GM19328 (cell line): Measurements from ENCODE around the gene SUGP1.

Experiments
- ATAC-seq: cut with Tn5 transposase; IDR thresholded peaks from one replicate; pipeline ENCODE4 v1.9.1; 2021; ENCODE audit warnings: mild to moderate bottlenecking, moderate library complexity; ENCODE audit not compliant: unreplicated experiment

The SUGP1 gene

DNA sequence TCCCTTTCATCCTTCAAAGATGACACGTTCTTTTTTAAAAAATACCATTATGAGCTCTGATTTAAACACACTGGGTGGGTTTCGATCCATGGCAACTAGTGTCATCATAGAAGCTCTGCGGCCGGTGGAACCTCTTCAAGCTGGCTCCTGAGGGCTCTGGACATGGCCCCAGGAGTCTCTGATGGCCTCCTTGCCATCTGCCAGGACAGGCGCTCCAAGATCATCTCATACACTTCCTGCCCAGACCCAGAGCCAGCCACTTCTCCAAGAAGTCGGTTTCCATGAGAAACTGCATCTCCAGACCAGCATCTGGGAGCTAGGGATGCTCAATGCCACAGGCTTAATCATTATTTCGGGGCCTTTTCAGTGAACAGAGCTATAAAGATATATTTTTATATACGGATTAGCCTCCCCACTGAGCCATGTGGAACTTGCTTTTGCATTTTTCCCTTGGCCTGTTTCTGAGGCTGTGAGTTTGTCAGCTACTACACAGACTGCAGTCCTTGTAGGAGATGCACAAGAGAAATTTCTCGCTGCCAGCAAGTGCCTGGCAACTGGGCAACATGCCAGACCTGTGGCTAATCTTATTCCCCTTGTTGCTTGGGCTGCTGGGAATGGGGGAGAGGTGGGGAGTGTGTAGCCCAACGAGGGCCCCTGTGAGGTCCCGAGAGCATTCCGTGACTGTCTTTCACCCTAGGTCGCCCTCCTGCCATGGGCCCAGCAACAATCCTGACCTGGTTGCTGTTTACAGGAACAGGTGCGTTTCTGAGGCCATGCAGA, 15.9 kb downstream of the SUGP1 start:
- no peak for ATAC-seq

DNA sequence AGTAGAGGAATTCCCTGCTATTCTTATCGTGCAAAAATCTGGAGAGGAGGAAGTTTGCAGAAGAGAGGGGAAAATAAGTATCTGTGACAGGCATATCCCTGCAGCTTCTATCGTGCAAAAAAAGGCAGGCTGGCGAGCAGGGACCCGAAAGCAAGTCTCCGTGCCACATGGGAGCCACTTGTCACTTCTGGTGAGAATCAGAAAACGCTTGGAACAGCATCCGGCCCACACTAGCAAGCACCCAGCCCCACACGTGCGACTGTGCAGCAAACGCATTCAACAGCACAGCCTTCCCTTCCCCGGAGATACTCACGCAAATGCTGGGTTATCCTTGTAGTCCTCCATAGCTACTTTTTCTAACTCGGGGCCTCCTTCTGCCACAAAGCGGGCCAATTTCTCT, 16.9 kb downstream of the SUGP1 start:
- ATAC-seq, result no peak

DNA sequence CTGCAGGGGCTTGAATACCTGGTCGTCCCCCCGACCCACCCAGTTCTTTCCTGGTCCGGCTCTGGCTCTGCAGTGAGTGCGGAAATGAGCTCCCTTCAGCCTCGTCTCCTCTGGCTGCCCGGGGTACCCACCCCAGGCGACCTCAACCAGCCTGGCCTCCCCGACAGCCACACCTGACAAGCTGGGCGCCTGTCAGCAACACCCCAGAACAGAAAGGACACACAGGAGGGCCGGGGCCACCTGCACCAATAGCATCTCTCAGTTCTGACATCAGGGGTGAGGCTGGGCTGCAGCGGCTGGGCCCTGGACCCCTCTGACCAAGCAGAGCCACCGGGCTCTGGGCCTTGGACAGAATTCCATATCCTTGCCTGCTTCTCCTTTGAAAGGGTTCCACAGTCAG, 19.7 kb downstream of the SUGP1 start:
- ATAC-seq, result no peak

DNA sequence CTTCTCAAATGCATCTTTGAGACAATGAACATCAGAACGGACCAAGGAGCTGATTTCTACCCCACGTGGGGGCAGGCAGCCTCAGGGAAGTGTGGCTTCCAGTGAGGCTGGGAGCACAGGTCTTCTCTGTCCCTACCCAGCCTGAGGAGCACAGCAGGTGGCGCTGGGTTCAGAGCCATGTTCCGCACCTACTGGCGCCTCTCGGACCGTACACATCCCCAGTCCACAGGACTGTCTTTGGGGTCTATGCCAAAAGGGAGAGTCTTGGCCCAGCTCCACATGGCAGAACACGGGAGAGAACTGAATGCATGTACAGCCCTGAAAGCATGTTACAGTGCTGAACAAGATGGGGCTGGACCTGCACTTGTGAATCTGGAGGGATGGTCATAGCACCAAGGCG, 22.6 kb downstream of the SUGP1 start:
- no peak for ATAC-seq

GRCh38 chr19:19296953-19297689, 23.2 kb downstream of the SUGP1 start:
- no peak for ATAC-seq

- no peak for ATAC-seq
Observed at GRCh38 chr19:19294914-19295313, 25.4 kb downstream of the SUGP1 start.

DNA sequence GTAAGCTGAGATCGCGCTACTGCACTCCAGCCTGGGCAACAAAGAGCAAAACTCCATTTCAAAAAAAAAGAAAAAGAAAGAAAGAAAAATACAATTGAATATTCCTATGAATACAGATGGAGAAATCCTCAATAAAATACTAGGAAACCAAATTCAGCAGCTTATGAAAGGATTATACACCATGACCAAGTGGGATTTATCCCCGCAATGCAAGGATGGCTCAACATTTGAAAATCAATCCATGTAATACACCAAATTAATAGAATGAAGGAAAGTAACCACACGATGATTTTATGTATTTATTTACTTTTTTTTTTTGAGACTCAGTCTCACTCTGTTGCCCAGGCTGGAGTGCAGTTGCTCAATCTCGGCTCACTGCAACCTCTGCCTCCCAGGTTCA, 27.7 kb downstream of the SUGP1 start:
- ATAC-seq, result no peak

- no peak for ATAC-seq
Observed at GRCh38 chr19:19285686-19286085, 34.6 kb downstream of the SUGP1 start.

DNA sequence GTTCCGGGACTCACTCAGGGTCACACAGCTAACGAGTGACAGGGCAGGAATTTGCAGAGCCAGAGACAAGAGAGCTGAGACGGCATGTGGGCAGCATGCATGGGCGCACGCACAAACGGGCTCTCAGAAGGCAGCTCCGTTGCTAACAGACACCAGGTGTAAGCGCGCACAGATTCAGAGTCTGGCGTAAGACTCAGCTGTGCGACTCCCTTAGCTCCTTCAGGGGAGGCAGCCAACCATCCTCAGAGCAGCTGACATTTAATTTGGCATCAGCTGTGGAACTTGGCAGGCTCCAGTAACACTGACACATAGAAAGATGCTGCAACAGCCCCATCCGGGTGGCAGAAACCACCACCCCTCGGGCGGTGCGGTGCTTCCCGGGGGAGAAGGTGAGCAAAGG, 39.7 kb downstream of the SUGP1 start:
- no peak for ATAC-seq

DNA sequence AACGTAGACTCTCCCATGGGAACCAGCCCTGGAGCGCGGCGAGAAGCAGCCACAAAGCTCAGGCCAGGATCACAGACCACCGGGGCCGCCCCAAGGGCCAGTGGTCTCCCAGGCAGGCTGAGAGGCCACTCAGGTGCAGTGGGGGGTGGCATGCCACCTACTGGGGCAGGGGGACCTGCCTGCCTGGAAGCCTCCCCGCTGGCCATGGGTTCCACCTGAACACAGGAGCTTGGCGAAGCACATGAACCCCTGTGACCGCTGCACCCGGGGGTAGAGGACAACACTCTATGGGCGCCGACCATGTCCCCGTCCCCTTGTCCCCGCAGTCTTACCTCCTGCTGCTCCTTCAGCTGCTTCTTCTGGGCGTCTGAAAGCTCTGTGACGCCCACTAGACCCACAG, 40.5 kb downstream of the SUGP1 start:
- ATAC-seq, result no peak

DNA sequence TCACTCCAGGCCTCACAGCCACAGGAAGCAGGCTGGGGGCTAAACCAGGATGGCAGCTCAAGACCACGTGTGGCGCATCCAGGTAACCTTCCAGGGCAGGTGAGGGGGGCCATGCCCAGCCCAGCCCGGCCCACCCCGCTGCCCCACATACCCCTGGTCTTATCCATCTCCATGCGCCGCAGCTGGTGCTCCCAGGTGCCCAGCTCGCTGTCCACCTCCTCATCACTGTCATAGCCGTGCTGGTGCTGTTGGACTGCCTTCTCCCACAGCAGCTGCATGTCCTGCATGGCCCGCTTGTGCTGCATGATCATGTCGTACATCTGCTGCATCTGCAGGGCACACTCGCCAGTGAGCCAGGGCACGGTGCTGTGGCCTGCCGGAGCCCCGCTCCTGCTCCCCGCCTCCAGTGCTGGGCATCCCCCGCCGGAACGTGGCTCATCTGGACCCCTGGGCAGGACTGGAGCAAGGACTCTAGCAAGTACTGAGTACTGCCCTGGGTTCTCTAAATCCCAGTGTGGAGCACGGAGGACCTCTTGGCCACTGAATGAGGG, 41.2 kb downstream of the SUGP1 start:
- no peak for ATAC-seq

- no peak for ATAC-seq
Observed at GRCh38 chr19:19278315-19278714, 42.0 kb downstream of the SUGP1 start.

- ATAC-seq, result no peak
Observed at GRCh38 chr19:19276851-19277250, 43.5 kb downstream of the SUGP1 start.

DNA sequence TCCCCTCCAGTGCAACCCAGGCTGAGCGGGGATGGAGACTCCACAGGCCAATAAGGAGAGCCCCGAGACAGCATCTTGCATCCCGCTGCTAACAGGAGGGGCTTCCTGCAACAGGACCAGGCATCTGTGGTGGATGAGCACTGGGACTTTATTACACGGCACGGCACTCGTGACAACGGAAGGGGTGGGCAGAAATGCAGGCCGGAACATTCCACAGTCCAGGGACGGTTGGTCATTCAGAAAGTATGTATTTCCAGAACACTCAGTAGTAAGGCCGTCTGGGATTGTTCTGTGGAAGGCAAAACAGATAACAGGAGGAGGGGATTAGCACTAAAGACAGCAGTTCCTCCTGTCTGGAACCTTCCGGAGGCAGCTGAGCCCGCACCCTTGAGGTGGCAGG, 43.9 kb downstream of the SUGP1 start:
- no peak for ATAC-seq

DNA sequence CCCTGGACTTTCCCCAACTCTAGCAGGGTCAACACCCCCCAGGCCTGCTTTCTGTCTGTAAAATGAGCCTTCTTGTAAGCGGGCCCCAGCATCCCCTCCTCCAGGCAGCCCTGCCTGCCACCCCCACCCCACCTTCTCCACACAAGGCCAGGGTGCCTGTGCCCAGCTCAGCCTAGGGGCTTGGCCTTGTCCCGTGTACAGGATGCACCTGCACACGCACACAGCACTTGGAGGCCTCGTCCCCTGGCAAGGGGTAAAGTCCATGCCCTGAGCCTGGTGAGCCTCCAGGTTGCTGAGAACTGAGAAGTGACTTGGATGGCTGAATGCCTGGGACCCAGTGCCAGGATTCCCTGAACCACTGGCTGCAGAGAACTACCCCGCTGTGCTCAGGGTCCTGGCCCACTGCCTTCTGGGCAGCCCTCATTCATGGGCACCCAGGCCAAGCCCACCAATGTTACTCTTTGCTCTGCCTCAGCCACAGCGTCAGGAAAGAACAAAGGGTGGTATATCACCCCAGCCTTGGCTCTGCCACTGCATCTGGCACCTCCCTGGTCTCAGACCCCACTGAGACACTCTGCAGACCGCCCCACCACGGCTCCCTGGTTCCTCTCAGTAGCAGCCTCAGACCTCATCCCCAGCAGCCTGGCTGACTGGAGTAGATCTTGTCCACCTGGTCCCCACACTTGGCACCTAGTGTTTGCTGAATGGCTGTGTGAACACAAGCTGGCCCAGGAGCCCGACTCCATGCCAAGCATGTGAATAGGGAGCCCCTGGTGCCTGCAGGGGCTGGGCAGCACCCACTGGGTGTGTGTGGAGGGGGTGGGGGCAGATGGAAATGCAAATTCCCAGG, 45.4 kb downstream of the SUGP1 start:
- no peak for ATAC-seq

GRCh38 chr19:19274146-19274545, 46.2 kb downstream of the SUGP1 start:
- no peak for ATAC-seq

DNA sequence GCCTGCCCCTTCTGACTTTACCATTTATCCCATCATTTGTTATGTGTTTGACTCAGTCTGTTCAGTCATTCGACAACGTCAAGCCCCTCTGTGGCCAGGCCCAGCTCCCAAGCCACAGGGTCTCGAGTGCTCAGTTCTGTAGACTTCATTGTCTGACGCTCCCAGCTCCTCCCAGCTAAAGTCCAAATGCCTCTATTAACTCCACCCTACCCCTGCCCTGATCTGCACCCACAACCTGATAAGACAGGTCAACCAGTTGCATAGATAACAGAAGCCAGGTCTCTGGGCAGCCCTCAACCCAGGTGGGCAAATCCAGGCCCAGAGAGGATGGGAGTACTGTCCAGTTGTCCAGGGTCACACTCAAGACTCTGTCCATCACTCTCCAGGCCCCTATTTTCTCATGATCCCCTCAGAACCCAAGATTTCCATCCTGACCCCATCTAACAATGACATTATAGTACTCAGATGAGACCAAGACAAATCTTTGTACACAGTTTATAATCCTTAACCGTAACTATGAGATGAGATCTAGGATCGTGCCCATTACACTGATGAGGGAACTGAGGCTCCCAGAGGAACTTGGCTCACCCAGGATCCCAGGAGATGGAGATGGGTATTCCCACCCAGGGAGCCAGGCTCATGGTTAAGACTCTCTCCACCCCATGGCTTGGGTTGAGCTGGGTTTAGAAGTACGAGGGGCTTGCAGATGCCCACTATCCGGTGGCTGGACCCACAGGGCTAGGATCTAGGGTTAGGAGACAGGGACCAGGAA, 48.3 kb downstream of the SUGP1 start:
- no peak for ATAC-seq

- ATAC-seq, result no peak
Observed at GRCh38 chr19:19270749-19271571, 49.3 kb downstream of the SUGP1 start.

DNA sequence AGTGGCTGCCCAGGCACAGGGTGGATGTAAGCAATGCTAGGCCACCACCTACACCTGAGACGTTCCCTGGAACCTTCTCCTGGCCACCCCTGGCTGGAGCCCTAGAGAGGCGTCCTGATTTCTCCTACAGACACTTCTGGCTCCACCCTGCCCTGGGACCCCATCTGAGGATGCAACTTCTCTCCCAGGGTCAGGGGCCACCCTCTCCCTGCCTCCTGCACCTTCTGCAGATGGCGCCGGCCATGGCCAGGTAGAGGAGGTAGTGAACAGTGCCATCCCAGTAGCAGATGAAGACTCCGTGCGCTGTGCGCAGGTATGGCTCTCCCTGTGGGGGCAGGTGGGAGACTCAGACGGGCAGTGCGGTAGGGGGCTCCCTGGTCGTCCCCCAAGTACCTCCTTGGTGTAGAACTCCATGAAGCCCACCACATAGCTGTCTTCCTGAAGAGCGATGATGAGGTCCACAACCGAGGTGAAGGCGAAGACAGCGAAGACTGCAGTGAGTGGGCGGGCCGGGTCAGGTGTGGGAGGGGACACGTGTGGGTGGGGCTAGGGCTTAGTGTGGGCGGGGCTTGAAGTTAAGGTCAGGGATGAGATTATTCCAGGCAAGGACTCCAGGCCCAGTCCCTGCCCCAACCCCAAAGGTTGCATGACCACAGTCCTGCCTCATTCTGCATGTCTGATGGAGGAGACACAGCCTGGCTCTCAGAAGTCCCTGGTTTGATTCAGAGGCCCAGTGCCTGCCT, 50.2 kb downstream of the SUGP1 start:
- no peak for ATAC-seq
